K562 (cell line): ENCODE results near the gene SAPCD1. TPM values are rescaled to one million over a fixed set of nuclear protein-coding genes. Genes with fewer than 3 reads are reported as not detected.
A peak's percentile ranks its signal among the peaks of the same experiment; 100 is the strongest.

Experiments used
- ARID2 ChIP-seq: fragments of 450-650 bp; IDR thresholded peaks from 2 replicates; pipeline ENCODE4 v1.6.1; 2017; ENCODE audit warnings: antibody characterized with exemption, mild to moderate bottlenecking
- CCAR2 ChIP-seq: fragments of 200-400 bp; formaldehyde crosslinking; IDR thresholded peaks from 2 replicates; pipeline ENCODE4 v1.6.1; 2017; ENCODE audit warnings: mild to moderate bottlenecking, low read depth, low read length
- CTCFL ChIP-seq: IDR thresholded peaks from 2 replicates; pipeline ENCODE4 v1.6.1; 2011; ENCODE audit warnings: borderline replicate concordance, low read depth, mild to moderate bottlenecking, moderate library complexity, low read length; ENCODE audit not compliant: insufficient read depth, poor library complexity, severe bottlenecking
- ETV5 ChIP-seq: sonication (generic); formaldehyde crosslinking; IDR thresholded peaks from 2 replicates; pipeline ENCODE4 v1.4.0; 2020; ENCODE audit warnings: low read depth, mild to moderate bottlenecking, missing genetic modification reagents
- GABPB2 ChIP-seq: fragments of 250-450 bp; sonication (Bioruptor Pico); conservative IDR thresholded peaks from 2 replicates; pipeline ENCODE4 v1.5.1; 2021; ENCODE audit warnings: mild to moderate bottlenecking
- HNRNPLL ChIP-seq: fragments of 200-400 bp; formaldehyde crosslinking; IDR thresholded peaks from 2 replicates; pipeline ENCODE4 v1.6.1; 2017; ENCODE audit warnings: low read length, low read depth, mild to moderate bottlenecking; ENCODE audit not compliant: poor library complexity, severe bottlenecking
- JUNB ChIP-seq: fragments of 450-650 bp; formaldehyde crosslinking; conservative IDR thresholded peaks from 2 replicates; pipeline ENCODE4 v1.4.0; 2020; ENCODE audit warnings: mild to moderate bottlenecking
- MXD1 ChIP-seq: fragments of 250-450 bp; sonication (Bioruptor Pico); IDR thresholded peaks from 2 replicates; pipeline ENCODE4 v1.8.0; 2021; ENCODE audit warnings: borderline replicate concordance, mild to moderate bottlenecking, moderate library complexity; ENCODE audit not compliant: poor library complexity, severe bottlenecking
- NCOR1 ChIP-seq: fragments of 450-650 bp; IDR thresholded peaks from 2 replicates; pipeline ENCODE4 v1.6.1; 2016; ENCODE audit warnings: mild to moderate bottlenecking, moderate library complexity
- NR1H2 ChIP-seq: sonication (generic); formaldehyde crosslinking; IDR thresholded peaks from 2 replicates; pipeline ENCODE4 v1.4.0; 2020; ENCODE audit warnings: mild to moderate bottlenecking, missing genetic modification reagents
- POLR2A ChIP-seq: fragments of 450-650 bp; conservative IDR thresholded peaks from 2 replicates; pipeline ENCODE4 v1.6.1; 2016
- PTRF ChIP-seq: fragments of 450-650 bp; IDR thresholded peaks from 2 replicates; pipeline ENCODE4 v1.6.1; 2016; ENCODE audit warnings: mild to moderate bottlenecking, missing genetic modification characterization, missing compliant biosample characterization
- RBM17 ChIP-seq: fragments of 200-400 bp; formaldehyde crosslinking; IDR thresholded peaks from 2 replicates; pipeline ENCODE4 v1.6.1; 2017; ENCODE audit warnings: low read depth, mild to moderate bottlenecking, low read length, borderline replicate concordance
- RFX5 ChIP-seq: IDR thresholded peaks from 2 replicates; pipeline ENCODE4 v1.6.1; 2011; ENCODE audit warnings: low read depth, mild to moderate bottlenecking, improper control_type of control experiment, low read length
- SRSF3 ChIP-seq: fragments of 200-400 bp; formaldehyde crosslinking; IDR thresholded peaks from 2 replicates; pipeline ENCODE4 v1.6.1; 2016; ENCODE audit warnings: mild to moderate bottlenecking, low read length, moderate library complexity; ENCODE audit not compliant: insufficient read depth
- THRB ChIP-seq: fragments of 450-650 bp; formaldehyde crosslinking; conservative IDR thresholded peaks from 2 replicates; pipeline ENCODE4 v1.4.0; 2022; ENCODE audit warnings: mild to moderate bottlenecking, missing genetic modification characterization
- WHSC1 ChIP-seq: IDR thresholded peaks from one replicate; pipeline ENCODE4 v1.6.1; 2012; ENCODE audit warnings: low read length, control low read depth, inconsistent platforms
- ZNF311 ChIP-seq: fragments of 250-450 bp; sonication (Bioruptor Pico); IDR thresholded peaks from 2 replicates; pipeline ENCODE4 v1.4.0; 2020; ENCODE audit warnings: mild to moderate bottlenecking, moderate library complexity
- polyA plus RNA-seq, 8 experiments: library from polyadenylated mRNA; depleted of rRNA in 4 of 8; stranded (reverse) in 5 of 8; unstranded in 3 of 8; fragments of >200 nt; fragmentation: Nextera tagmentation in 2 of 8; fragmentation: Illumina TruSeq in 1 of 8; extraction: Ambion mirVana in 2 of 8; extraction: Trizol in 1 of 8; gene quantifications; 2 replicates each; pipeline versions ENCODE4 v1.2.1 to v1.2.3, GENCODE V29; 2011 to 2014; ENCODE audit warnings: inconsistent platforms in 1 of 8, missing spikeins in 1 of 8
- total RNA-seq, 7 experiments: library from RNA; depleted of rRNA in 6 of 7; stranded (reverse); fragments of >200 nt in 6 of 7; fragmentation: Illumina TruSeq in 2 of 7; extraction: Trizol in 2 of 7; gene quantifications; 2 replicates each; pipeline versions ENCODE4 v1.2.1 to v1.2.3, GENCODE V29; 2011 to 2021; ENCODE audit warnings: low replicate concordance in 1 of 7
- TF ChIP-seq, protein P1 (sequence below): sonication (generic); formaldehyde crosslinking; IDR thresholded peaks from 2 replicates; pipeline ENCODE4 v1.8.0; 2022; ENCODE audit warnings: mild to moderate bottlenecking, low read depth, missing genetic modification reagents
- TF ChIP-seq, protein P2 (sequence below): fragments of 450-650 bp; IDR thresholded peaks from 2 replicates; pipeline ENCODE4 v1.6.1; 2016; ENCODE audit warnings: missing biosample characterization, missing genetic modification characterization

Gene SAPCD1
- total and polyA plus RNA-seq, 9 of the 15 experiments (the other 6 are each of a cell fraction or from before 2014, with no cell fraction given), result 2.6 to 30.2 (median 7.4) TPM

GRCh38 chr6:31730631-31731086 lies 31.8 kb upstream of the SAPCD1 start (continued):
- TF ChIP-seq SRSF3 (0 out of 2 replicates have a peak, but pooled peaks have one; percentile 41), NR1H2 (CRISPR knock-in tag) (no peak), ARID2 (peak; percentile 3; the same call in 1 of the 2 replicates), MXD1 (CRISPR knock-in tag) (no peak), CTCFL (no peak), JUNB (no peak), ETV5 (no peak), THRB (CRISPR knock-in tag) (peak; percentile 76; the same call in 1 of the 2 replicates), PTRF (no peak), RFX5 (no peak), CCAR2 (no peak), ZNF311 (CRISPR knock-in tag) (no peak), POLR2A (no peak), HNRNPLL (no peak), GABPB2 (no peak), NCOR1 (no peak), RBM17 (no peak), WHSC1 (peak; percentile 66)
- TF ChIP-seq, protein P1, sequence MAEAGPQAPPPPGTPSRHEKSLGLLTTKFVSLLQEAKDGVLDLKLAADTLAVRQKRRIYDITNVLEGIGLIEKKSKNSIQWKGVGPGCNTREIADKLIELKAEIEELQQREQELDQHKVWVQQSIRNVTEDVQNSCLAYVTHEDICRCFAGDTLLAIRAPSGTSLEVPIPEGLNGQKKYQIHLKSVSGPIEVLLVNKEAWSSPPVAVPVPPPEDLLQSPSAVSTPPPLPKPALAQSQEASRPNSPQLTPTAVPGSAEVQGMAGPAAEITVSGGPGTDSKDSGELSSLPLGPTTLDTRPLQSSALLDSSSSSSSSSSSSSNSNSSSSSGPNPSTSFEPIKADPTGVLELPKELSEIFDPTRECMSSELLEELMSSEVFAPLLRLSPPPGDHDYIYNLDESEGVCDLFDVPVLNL (CRISPR knock-in tag), result no peak
- TF ChIP-seq, protein P2, sequence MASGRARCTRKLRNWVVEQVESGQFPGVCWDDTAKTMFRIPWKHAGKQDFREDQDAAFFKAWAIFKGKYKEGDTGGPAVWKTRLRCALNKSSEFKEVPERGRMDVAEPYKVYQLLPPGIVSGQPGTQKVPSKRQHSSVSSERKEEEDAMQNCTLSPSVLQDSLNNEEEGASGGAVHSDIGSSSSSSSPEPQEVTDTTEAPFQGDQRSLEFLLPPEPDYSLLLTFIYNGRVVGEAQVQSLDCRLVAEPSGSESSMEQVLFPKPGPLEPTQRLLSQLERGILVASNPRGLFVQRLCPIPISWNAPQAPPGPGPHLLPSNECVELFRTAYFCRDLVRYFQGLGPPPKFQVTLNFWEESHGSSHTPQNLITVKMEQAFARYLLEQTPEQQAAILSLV (tag), result no peak
